GM21528 (cell line): ENCODE results near the gene NCKAP5L.
"Not testable (repeated sequence)": the region's sequence is repeated elsewhere in the genome, so short reads cannot be mapped to it uniquely, and the experiment has no call there.

ENCODE experiments used
- ATAC-seq: cut with Tn5 transposase; IDR thresholded peaks from one replicate; pipeline ENCODE4 v1.9.1; 2021; ENCODE audit warnings: mild to moderate bottlenecking, moderate library complexity; ENCODE audit not compliant: unreplicated experiment, low FRiP score

NCKAP5L gene, protein sequence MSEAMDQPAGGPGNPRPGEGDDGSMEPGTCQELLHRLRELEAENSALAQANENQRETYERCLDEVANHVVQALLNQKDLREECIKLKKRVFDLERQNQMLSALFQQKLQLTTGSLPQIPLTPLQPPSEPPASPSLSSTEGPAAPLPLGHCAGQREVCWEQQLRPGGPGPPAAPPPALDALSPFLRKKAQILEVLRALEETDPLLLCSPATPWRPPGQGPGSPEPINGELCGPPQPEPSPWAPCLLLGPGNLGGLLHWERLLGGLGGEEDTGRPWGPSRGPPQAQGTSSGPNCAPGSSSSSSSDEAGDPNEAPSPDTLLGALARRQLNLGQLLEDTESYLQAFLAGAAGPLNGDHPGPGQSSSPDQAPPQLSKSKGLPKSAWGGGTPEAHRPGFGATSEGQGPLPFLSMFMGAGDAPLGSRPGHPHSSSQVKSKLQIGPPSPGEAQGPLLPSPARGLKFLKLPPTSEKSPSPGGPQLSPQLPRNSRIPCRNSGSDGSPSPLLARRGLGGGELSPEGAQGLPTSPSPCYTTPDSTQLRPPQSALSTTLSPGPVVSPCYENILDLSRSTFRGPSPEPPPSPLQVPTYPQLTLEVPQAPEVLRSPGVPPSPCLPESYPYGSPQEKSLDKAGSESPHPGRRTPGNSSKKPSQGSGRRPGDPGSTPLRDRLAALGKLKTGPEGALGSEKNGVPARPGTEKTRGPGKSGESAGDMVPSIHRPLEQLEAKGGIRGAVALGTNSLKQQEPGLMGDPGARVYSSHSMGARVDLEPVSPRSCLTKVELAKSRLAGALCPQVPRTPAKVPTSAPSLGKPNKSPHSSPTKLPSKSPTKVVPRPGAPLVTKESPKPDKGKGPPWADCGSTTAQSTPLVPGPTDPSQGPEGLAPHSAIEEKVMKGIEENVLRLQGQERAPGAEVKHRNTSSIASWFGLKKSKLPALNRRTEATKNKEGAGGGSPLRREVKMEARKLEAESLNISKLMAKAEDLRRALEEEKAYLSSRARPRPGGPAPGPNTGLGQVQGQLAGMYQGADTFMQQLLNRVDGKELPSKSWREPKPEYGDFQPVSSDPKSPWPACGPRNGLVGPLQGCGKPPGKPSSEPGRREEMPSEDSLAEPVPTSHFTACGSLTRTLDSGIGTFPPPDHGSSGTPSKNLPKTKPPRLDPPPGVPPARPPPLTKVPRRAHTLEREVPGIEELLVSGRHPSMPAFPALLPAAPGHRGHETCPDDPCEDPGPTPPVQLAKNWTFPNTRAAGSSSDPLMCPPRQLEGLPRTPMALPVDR (N-terminal part only)

DNA sequence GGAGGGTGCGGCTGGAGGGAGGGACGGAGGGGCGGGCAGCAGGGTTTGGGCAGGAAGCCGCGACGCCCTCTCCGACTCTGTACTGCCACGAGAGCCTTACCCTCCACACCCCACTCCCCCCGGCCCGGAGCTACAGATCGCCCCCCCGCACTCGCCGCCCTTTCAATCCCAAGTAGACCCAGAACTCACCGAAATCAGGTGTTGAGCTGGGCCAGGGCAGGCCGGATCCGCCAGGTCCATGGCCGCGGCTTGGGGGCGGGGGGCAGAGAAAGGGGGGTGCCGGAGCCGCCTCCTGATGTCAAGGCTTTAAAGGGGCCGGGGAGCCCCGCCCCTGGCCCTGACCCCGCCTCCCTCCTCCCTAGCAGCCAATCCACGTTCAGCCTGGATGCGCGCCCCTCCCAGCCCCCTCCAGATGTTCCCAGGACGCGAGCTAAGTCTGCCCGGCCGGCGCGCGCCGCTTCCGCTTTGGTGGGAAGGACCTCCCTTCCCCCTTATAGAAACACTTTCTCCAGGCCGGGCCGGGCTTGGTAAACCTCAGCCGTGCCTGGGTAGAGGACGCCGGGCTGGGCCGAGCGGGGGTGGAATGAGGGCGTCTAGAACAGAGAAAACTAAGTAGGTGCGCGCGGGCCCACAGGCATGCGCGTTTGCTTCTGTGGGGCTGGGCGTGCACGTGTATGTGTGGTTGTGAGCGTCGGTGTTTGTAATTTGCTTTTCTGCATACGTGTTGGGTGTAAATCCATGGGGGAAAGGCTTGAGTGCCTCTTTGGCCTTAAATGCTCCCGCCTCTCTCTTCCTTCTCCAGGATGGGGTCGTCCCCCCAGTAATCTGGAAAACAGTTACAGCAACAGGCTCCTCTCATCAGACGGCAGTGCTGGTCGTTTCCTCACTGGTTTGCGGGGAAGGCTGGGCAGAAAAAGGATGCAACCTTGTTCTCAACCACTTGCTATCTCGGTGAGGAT is at the start of gene NCKAP5L:
NCKAP5L (minus strand) TSS at position 281 of the 959 bp plus-strand sequence. CDS start 24,369 bp downstream, outside the sequence.
- ATAC-seq: peak; percentile 82

DNA sequence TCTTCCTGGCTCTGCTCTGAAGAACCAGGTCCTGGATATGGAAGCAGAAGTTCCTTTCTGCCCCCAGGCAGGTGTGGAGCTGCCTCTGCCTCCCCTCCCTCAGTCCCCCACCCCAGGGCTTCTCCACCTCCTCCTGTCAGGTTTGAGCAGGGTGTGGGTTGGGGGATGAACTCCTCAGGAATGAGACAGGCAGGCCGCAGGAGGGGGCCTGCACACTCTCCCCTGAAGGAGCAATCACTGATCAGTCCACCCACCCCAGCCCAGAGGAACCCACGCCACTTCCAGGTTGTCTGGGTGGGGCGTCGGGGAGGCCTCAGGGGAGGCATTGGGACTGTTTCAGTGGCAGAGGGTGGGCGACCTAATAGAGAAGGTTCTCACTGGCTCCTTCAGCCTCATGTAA is 48.9 kb upstream of the NCKAP5L start:
- no peak for ATAC-seq

DNA sequence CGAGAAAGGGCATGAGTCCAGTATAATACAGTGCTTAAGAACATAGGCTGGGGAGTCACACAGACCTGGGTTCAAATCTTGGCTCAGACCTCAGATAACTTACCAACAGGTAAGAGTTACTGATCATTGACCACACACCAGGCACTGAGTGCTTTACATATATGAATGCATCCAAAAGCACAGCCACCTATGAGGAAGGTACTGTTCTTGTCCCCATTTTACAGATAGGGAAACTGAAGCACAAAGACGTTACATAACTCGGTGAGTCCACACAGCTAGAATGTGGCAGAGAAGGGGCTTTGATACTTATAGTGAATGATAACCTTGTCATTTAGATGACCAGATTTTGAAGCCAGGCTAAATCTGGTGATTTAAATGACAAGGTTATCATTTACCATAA is 47.9 kb upstream of the NCKAP5L start:
- no peak for ATAC-seq

DNA sequence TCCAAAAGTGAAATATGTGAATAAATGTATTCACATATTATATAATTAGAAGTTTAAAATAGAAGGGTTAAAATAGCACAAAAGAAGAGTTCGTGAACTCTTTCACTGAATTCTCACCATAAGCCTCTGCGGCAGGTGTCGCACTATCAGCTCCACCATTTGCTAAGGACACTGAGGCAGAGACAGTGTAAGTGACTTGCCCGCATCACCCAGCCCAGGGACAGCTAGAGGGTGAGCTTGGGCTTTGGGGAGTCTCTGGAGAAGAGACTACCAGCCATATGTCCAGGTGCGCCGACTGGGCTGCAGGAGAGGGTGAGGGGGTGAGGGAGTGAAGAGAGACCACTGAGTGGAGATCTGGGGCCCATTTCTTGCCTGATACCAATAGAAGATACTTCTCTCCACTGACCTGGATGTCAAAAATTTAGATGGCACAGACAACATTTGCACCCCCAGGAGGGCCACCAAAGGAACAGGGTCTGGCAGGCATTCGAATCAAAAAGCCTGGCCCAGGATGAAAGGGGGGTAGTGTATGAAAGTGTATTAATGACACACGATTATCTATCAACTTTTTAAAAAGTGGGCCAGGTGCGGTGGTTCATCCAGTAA is 47.0 kb upstream of the NCKAP5L start:
- ATAC-seq: no peak

DNA sequence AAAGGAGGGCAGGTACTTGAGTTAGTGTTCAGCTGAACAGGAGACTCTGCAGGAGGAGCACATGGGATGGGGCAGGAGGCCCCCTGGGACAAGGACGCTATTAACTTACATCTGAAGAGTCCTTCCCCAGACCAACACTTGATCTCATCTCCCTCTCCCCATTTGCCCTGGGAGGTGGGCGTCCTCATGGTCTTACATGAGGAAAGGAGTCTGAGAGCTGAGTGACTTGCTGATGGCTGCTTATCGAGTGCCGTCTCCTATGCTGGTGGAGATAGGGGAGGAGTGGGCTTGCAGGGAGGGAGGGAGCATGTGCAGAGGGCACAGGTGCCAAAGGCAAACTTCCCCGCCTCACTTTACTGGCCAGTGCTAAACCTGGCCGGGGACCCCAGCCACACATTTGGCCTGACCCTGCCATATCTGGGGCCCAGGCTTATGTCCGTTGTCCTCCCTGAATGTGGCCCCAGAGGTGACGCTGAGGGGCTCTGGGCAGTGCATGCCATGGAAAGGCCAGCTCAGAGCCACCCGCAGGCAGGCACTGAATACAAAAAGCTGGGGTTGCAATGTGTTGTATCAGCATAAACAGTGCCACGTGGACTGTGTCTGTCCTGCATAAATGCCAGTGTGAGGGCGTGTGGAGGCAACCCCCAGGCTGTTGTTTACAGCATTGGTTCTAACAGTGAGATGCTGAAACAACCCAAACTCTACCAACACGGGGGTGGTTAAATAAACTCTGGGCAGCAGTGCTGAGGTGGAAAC is 46.1 kb upstream of the NCKAP5L start:
- no peak for ATAC-seq

DNA sequence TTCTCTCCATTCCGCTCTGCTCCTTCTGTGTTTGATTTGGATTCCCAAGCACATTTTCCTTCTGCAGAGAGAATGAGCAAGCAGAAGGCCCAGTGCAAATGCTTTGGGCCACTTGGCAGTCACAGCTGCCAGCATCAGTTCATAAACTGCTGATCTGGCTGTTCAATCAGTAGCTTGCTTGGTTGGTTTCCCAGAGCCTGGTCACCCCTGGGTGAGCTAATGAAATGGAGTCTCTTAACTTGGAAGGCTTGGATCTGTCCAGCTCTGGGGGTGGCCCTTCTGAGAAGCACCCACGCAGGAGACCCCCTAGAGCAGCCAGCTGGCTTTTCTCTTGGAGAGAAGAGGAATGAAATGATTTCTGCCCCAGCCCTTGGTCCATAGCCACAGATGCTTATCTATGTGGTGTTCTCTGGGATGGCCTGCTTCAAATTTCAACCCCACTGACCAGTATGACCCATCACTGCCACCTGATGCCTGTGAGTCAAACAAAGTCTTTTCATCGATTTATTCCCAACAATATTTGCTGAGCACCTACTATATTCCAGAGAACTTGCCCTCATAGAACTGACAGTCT is 45.2 kb upstream of the NCKAP5L start:
- no peak for ATAC-seq

DNA sequence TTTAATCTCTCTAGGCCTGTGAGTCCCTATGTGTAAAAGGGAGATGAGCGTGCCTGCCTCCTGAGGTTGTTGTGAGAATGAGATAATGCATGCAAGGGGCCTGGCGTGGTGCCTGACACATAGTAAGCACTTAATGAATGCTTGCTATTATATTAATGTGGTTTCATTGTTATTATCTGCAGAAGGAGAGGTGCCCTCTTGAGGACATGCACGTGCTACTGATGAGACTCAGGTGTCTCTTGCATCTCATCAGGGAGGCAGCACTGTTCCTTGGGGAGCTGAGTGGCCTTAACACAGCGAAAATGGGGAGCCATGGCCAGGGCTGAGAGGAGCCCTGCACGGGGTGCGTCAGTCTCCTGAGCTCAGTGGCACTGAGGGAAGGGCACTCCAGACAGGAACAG is 44.6 kb upstream of the NCKAP5L start:
- ATAC-seq: no peak

DNA sequence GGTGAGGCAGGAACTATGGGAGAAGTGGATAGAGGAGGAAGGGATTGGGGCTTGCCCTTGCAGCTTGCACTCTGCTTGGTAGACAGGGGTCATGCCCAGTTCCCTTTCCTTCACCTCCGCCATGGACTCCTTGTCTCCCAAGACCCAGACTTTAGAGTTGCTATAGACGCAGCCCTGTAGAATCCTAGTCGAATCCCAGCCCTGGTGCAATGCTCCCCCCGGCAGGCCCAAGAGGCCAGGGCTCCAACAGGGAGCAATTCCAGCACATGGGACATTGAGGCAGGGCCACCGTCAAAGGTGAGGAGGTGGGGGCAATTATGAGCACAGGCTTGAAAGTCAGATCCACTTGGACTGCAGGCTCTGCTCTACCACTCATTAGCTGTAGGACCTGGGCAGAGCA is 44.2 kb upstream of the NCKAP5L start:
- no peak for ATAC-seq

DNA sequence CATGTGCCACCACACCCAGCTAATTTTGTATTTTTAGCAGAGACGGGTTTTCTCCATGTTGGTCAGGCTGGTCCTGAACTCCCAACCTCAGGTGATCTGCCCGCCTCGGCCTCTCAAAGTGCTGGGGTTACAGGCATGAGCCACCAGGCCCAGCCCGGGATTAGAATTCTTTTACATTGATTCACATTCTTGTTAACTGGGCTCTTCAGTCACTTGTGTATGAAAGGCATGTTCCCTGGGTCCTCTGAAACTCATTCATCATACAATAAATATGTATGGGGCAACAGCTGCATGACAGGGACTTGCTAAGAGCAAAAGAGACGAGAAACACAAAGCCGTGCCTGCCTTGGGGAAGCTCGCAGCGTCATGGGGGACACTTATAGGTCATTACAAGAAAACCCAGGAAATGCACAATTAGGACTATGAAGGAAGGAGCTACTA is 43.6 kb upstream of the NCKAP5L start:
- ATAC-seq: not testable (repeated sequence)

DNA sequence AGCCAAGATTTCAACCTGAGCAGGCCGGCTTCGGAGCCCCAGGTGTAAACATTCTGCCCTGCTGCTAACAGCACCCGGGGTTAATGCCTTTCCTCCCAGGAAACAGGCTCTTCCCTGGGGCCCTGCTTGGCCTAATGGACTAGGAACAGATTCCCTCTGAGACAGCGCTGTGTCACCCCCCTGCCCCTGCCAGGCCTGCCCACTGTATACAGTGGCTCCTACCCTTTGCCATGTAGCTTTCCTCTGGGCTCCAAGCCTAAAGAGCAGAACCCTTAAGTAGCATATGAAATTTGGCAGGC is 43.0 kb upstream of the NCKAP5L start:
- no peak for ATAC-seq

DNA sequence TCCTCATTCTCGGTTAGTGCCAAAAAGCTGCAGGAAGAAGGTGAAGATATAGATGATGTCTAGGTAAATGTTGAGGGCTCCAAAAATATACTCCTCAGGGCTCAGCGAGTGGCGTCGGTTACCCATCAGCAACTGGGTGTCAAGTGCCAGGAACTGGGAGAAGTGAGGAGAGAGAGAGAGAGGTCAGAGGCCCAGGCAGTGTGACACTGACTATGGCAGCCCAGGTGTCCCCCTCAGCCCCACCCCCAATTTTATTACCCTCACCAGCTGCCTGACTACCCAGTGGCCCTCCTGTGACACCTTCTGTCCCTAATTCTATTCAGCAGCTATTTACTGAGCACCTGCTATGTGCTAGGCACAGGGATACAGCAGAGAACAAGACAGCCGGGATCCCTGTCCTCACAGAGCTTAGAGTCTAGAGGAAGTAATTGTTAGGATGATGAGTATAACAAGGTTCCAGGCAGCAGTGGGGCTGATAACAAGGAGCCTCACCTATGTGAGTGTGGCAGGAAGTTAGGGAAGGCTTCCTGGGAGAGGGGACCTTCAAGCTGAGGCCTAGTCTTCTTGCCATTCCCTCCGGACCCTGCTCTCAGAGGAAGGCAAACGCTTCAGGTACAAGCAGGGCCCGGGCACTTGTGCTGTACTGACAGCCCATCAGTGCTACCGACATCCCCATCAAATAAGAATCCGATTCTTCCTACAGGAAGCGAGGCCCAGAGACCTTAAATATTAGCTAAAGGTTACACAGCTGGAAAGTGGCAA is 42.5 kb upstream of the NCKAP5L start:
- no peak for ATAC-seq

DNA sequence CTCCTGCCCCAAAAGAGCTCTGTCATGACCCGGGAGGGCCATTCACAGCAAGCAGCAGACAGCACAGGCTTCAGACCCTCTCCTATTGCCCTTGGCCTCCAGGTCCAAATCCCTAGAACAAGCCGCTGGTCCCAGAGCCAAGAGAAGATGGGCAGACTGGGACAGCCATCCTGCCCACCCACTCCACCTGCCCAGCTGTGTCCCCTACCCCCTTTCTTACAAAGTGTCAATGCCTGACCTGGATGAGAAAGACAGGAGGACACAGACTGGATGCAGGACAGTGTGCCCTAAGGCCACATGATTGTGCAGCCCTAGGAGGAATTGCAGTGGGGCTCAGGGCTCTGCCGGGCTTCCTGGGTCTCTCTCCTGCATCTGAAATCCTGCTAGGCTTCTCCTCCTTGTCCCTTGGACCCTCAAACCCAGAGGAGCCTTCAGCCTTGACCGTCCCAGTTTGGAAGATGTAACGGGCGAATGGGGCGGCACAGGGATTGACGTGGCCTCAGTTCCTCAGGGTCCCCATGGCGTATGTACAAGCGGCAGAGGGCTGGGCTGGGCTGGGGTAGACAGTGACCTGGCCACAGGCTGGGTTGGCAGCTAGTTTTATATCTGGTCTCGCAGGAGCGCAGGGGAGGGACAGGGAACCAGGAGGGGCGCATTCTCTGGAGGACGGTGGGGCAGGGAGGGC is 41.7 kb upstream of the NCKAP5L start:
- no peak for ATAC-seq

DNA sequence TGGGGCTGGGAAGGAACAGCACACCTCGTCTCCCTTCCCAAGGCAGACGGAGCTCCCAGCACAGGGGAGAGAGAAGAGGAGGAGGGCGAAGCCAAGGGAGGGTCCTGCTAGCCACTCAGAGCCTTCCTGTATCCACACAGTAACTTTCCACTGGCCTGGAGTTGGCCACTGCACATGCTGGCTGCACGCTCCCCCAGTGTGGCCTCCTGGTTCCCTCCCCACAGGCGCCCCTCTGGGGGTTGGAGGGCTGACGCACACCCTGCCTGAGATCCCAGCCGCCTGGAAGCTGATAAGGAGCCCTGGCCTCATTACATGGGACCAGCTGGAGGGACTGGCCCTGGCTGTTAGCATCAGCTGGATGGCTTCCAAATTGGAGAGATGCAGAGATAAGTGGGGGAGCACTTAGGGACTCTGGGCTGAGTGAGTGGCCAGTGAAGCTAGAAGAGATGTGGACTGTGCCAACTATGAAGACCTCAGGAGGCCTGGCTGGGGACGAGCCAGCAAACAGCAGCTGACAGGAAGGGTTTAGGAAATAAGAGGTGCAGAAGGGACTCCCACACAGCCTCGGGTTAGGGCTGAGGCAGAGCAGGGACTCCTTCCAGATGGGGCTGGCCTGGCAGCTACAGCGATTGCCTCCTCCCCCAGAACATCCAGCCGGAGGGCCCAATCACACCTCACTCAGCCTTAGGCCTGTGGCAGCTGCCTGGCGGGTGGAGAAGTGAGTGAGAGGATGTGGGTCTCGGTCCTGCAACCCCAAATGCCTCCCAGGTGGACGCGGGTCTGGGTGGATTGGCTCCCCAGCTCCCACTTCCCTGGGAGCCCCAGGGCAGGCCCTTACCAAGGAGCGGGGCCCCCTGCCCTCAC is 41.0 kb upstream of the NCKAP5L start:
- ATAC-seq: no peak

DNA sequence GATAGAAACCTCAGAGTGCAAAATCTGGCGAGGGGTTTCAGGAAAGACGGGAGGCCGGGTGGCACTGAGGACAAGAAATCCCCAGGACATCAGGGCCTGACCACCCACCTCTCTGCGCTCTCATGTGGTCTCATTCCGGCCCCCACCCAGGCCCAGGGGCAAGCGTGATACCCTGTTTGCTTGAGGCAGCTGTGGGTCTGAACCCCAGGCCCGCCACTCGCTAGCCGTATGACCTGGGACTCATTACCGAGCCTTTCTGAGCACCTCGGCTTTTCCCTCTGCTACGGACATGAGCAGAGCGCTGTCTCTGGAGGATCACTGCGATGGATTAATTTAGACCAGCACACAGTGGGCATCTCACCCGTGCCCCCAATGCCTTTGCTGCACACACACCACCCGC is 40.2 kb upstream of the NCKAP5L start:
- no peak for ATAC-seq

DNA sequence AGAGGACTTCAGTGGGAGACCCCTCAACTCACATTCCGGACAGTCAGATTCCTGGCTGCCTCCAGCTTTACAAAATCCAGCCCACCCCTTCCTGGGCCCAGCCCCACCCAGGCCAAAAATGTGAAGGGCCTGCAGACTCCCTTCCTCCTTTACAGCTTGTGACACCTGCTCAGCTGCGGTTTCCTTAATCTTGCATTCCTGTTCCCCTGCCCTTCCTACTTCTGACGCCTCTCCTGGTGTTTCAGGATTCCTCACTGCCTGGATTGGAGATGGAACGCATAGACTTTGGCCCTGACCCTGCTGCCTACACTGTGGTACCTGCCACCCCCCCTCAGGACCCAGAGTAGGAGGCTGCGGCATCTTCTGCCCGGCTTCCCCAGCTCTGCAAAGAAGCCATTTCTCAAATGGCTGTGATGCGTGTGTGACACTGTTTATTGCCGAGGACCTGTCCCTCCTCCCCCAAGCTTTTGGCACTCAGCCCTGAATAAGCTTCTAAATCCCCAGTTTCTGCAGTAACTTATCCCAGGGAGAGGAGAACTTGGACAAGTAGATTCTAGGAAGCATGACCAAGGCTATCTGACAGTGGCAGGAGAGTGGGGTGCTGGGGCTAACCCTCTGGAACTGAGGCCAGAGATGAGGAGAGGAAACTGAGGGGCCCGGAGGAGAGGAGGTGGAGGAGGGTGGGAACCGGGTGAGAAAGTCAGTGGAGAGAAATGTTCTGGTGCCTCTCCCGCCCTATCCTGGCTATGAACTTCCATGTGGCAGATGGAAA is 39.5 kb upstream of the NCKAP5L start:
- ATAC-seq: no peak
